HG03342 (cell line): ENCODE data around the gene MUL1.

Source experiments
- ATAC-seq: cut with Tn5 transposase; IDR thresholded peaks from one replicate; pipeline ENCODE4 v1.9.1; 2021; ENCODE audit warnings: mild to moderate bottlenecking, moderate library complexity; ENCODE audit not compliant: unreplicated experiment

MUL1 gene

GRCh38 chr1:20472860-20473711 is 34.9 kb downstream of the MUL1 start:
- ATAC-seq = no peak

- no peak for ATAC-seq
Measured at GRCh38 chr1:20472121-20472520, 35.8 kb downstream of the MUL1 start.

- no peak for ATAC-seq
Measured at GRCh38 chr1:20470194-20470593, 37.8 kb downstream of the MUL1 start.

- ATAC-seq = no peak
Measured at GRCh38 chr1:20469406-20470076, 38.4 kb downstream of the MUL1 start.

- no peak for ATAC-seq
Measured at GRCh38 chr1:20466273-20466672, 41.7 kb downstream of the MUL1 start.

- no peak for ATAC-seq
Measured at GRCh38 chr1:20465187-20465586, 42.8 kb downstream of the MUL1 start.

GRCh38 chr1:20463502-20463901 is 44.4 kb downstream of the MUL1 start:
- ATAC-seq = no peak

- ATAC-seq = no peak
Measured at GRCh38 chr1:20462397-20462796, 45.6 kb downstream of the MUL1 start.

GRCh38 chr1:20458717-20459116 is 49.2 kb downstream of the MUL1 start:
- ATAC-seq = no peak

- no peak for ATAC-seq
Measured at GRCh38 chr1:20454004-20454403, 53.9 kb downstream of the MUL1 start.

- ATAC-seq = no peak
Measured at GRCh38 chr1:20449735-20450311, 58.1 kb downstream of the MUL1 start.
